Stimulated activated naive CD8-positive, alpha-beta T cell treated with anti-CD3 and anti-CD28 coated beads, Interleukin-15, amount 100 ng/mL, for 72 hours (primary cell): ENCODE results near the gene MYO18A.
"Not testable (repeated sequence)": the region's sequence is repeated elsewhere in the genome, so short reads cannot be mapped to it uniquely, and the experiment has no call there.

ENCODE experiments used
- ATAC-seq: fragments of 150-1000 bp; cut with Tn5 transposase; 2 replicates; pipeline ENCODE4 v1.10.0; 2021; ENCODE audit warnings: mild to moderate bottlenecking, moderate library complexity
- DNase-seq, 2 donors: peaks; one replicate each; pipeline ENCODE4 v3.0.0; 2021 to 2022
- H3K27ac Mint-ChIP-seq, 2 donors: one replicate each; pipeline ENCODE4 v1.8.0; 2022; ENCODE audit warnings: mild to moderate bottlenecking in 2 of 2, mixed read lengths in 2 of 2, moderate library complexity in 2 of 2
- H3K27me3 Mint-ChIP-seq: one replicate; pipeline ENCODE4 v1.8.0; 2022; ENCODE audit warnings: mixed read lengths
- H3K4me1 Mint-ChIP-seq: one replicate; pipeline ENCODE4 v1.8.0; 2022; ENCODE audit warnings: mild to moderate bottlenecking, mixed read lengths
- H3K4me3 Mint-ChIP-seq, 2 donors: one replicate each; pipeline ENCODE4 v1.8.0; 2022; ENCODE audit warnings: mild to moderate bottlenecking in 2 of 2, mixed read lengths in 2 of 2, moderate library complexity in 1 of 2
- H3K9me3 Mint-ChIP-seq, 2 donors: one replicate each; pipeline ENCODE4 v1.8.0; 2022; ENCODE audit warnings: mixed read lengths in 2 of 2

MYO18A gene

GRCh38 chr17:29149431-29150064 is 30.6 kb downstream of the MYO18A start:
- ATAC-seq, result peak; percentile 3
- no peaks in the 10 kb centered on the region for H3K9me3 Mint-ChIP-seq

GRCh38 chr17:29148790-29149430 is 31.3 kb downstream of the MYO18A start:
- no peaks in the 10 kb centered on the region for H3K27me3 Mint-ChIP-seq
- no peaks in the 10 kb centered on the region for H3K9me3 Mint-ChIP-seq
- peaks cover 64% of the 10 kb centered on the region for H3K4me1 Mint-ChIP-seq
- H3K4me3 Mint-ChIP-seq, result peak overlapping the region; percentile 82 to 86
- peak; percentile 94 to 95 for DNase-seq
- H3K27ac Mint-ChIP-seq, result peak overlapping the region; percentile 82 to 83
- ATAC-seq, result peak; percentile 93

More at GRCh38 chr17:29149431-29150064, 30.6 kb downstream of the MYO18A start:
- Mint-ChIP-seq H3K4me1 (peaks cover 64% of the 10 kb centered on the region), H3K27ac (peak overlapping the region in 1 of 2 donors; percentile 86), H3K27me3 (no peaks in the 10 kb centered on the region), H3K4me3 (peak overlapping the region; percentile 82 to 86)
- peak in 1 of 2 donors; percentile 21 for DNase-seq

GRCh38 chr17:29148257-29148789 is 31.9 kb downstream of the MYO18A start:
- Mint-ChIP-seq H3K27ac (peak overlapping the region; percentile 65 to 80), H3K4me1 (peaks cover 61% of the 10 kb centered on the region), H3K27me3 (no peaks in the 10 kb centered on the region), H3K9me3 (no peaks in the 10 kb centered on the region), H3K4me3 (peak overlapping the region; percentile 75 to 76)
- DNase-seq, result no peak
- no peak for ATAC-seq

- ATAC-seq (no peak), DNase-seq (no peak)
- peak overlapping the region in 1 of 2 donors; percentile 47 for H3K27ac Mint-ChIP-seq
- peaks cover 62% of the 10 kb centered on the region for H3K4me1 Mint-ChIP-seq
- H3K4me3 Mint-ChIP-seq, result peak overlapping the region in 1 of 2 donors; percentile 20
- no peaks in the 10 kb centered on the region for H3K27me3 Mint-ChIP-seq
- H3K9me3 Mint-ChIP-seq, result no peaks in the 10 kb centered on the region
Observed at GRCh38 chr17:29147682-29148081, 32.5 kb downstream of the MYO18A start.

GRCh38 chr17:29147228-29147627 is 33.0 kb downstream of the MYO18A start:
- H3K9me3 Mint-ChIP-seq, H3K27me3 Mint-ChIP-seq, DNase-seq, H3K27ac Mint-ChIP-seq, ATAC-seq: not testable (repeated sequence)
- peaks cover 67% of the 10 kb centered on the region for H3K4me1 Mint-ChIP-seq
- peak overlapping the region in 1 of 2 donors; percentile 28 for H3K4me3 Mint-ChIP-seq

GRCh38 chr17:29146369-29146972 is 33.7 kb downstream of the MYO18A start:
- Mint-ChIP-seq H3K9me3 (no peaks in the 10 kb centered on the region), H3K27ac (peak overlapping the region in 1 of 2 donors; percentile 47), H3K4me3 (no peak overlapping the region), H3K27me3 (no peaks in the 10 kb centered on the region), H3K4me1 (peaks cover 74% of the 10 kb centered on the region)
- ATAC-seq (no peak), DNase-seq (no peak)

- Mint-ChIP-seq H3K4me3 (peak overlapping the region in 1 of 2 donors; percentile 52), H3K27ac (peak overlapping the region; percentile 38 to 96), H3K27me3 (no peaks in the 10 kb centered on the region), H3K9me3 (no peaks in the 10 kb centered on the region), H3K4me1 (peaks cover 80% of the 10 kb centered on the region)
- DNase-seq (peak; percentile 57 to 73), ATAC-seq (peak; percentile 67)
Observed at GRCh38 chr17:29145289-29146073, 34.7 kb downstream of the MYO18A start.

- H3K9me3 Mint-ChIP-seq, result no peaks in the 10 kb centered on the region
- no peak overlapping the region for H3K4me3 Mint-ChIP-seq
- no peaks in the 10 kb centered on the region for H3K27me3 Mint-ChIP-seq
- ATAC-seq, result no peak
- H3K4me1 Mint-ChIP-seq, result peaks cover 74% of the 10 kb centered on the region
- H3K27ac Mint-ChIP-seq, result no peak overlapping the region
- peak in 1 of 2 donors; percentile 33 for DNase-seq
Observed at GRCh38 chr17:29143894-29144293, 36.3 kb downstream of the MYO18A start.

GRCh38 chr17:29141514-29141876 is 38.7 kb downstream of the MYO18A start:
- no peaks in the 10 kb centered on the region for H3K9me3 Mint-ChIP-seq
- ATAC-seq (no peak), DNase-seq (no peak)
- H3K4me1 Mint-ChIP-seq, result peaks cover 76% of the 10 kb centered on the region
- H3K4me3 Mint-ChIP-seq, result peak overlapping the region; percentile 85 to 89
- H3K27me3 Mint-ChIP-seq, result no peaks in the 10 kb centered on the region
- peak overlapping the region in 1 of 2 donors; percentile 94 for H3K27ac Mint-ChIP-seq

- Mint-ChIP-seq H3K9me3 (no peaks in the 10 kb centered on the region), H3K4me3 (peak overlapping the region; percentile 85 to 89), H3K27ac (peak overlapping the region; percentile 94 to 96), H3K27me3 (no peaks in the 10 kb centered on the region), H3K4me1 (peaks cover 72% of the 10 kb centered on the region)
- DNase-seq (peak; percentile 40 to 50), ATAC-seq (peak; percentile 27)
Observed at GRCh38 chr17:29140631-29141513, 39.3 kb downstream of the MYO18A start.

- peaks cover 65% of the 10 kb centered on the region for H3K4me1 Mint-ChIP-seq
- ATAC-seq, result peak; percentile 81
Observed at GRCh38 chr17:29140051-29140621, 40.1 kb downstream of the MYO18A start.

GRCh38 chr17:29138971-29139691 is 41.1 kb downstream of the MYO18A start:
- peak overlapping the region; percentile 94 to 98 for H3K27ac Mint-ChIP-seq
- no peaks in the 10 kb centered on the region for H3K27me3 Mint-ChIP-seq
- DNase-seq, result peak; percentile 25 to 49
- peaks cover 59% of the 10 kb centered on the region for H3K4me1 Mint-ChIP-seq
- no peaks in the 10 kb centered on the region for H3K9me3 Mint-ChIP-seq
- H3K4me3 Mint-ChIP-seq, result peak overlapping the region; percentile 85 to 89
- ATAC-seq, result peak; percentile 26

More at GRCh38 chr17:29140051-29140621, 40.1 kb downstream of the MYO18A start:
- no peaks in the 10 kb centered on the region for H3K9me3 Mint-ChIP-seq
- H3K4me3 Mint-ChIP-seq, result peak overlapping the region; percentile 85 to 89
- peak overlapping the region; percentile 94 to 98 for H3K27ac Mint-ChIP-seq
- no peaks in the 10 kb centered on the region for H3K27me3 Mint-ChIP-seq
- DNase-seq, result peak; percentile 77 to 87

- H3K9me3 Mint-ChIP-seq, result no peaks in the 10 kb centered on the region
- peak overlapping the region; percentile 85 to 89 for H3K4me3 Mint-ChIP-seq
- no peaks in the 10 kb centered on the region for H3K27me3 Mint-ChIP-seq
- peak; percentile 55 to 77 for DNase-seq
- peaks cover 58% of the 10 kb centered on the region for H3K4me1 Mint-ChIP-seq
- ATAC-seq, result peak; percentile 73
- peak overlapping the region; percentile 85 to 94 for H3K27ac Mint-ChIP-seq
Observed at GRCh38 chr17:29138184-29138955, 41.8 kb downstream of the MYO18A start.
